Stimulated activated CD4-positive, alpha-beta T cell treated with anti-CD3 and anti-CD28 coated beads, Interleukin-15, amount 100 ng/mL, for 48 hours (primary cell): ENCODE measurements around the gene GPAT2.
"Not testable (repeated sequence)": the region's sequence is repeated elsewhere in the genome, so short reads cannot be mapped to it uniquely, and the experiment has no call there.

Experiments
- DNase-seq, 2 donors: peaks; one replicate each; pipeline ENCODE4 v3.0.0-alpha.2; 2020; ENCODE audit warnings: low read depth in 2 of 2

The GPAT2 gene

DNA sequence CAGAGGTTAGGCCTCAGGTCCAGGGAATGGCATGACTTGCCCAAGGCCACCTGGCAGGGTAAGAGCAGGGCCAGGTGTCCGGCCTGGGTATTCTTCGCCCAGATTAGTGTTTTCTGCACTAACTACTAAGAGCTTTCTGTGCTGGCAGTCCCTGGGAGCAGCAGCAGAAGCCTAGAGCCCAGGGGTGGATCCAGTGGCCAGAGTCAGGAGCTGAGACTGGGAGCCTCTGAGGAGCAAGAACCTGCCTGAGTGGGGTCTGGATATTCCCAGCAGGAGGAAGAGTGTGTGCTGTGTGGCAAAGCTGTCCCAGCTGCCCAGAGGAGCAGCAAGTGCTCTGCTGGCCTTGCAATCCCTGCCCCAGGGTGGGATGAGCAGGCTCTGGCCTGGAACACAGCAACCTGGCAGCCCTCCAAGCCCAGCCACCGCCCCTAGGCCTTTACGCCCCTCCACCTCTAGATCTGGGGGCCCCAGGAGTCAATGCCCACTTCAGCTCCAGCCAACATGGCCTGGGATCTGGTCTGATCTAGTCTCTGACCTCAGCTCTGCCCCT, 30.7 kb upstream of the GPAT2 start:
- no peak for DNase-seq

DNA sequence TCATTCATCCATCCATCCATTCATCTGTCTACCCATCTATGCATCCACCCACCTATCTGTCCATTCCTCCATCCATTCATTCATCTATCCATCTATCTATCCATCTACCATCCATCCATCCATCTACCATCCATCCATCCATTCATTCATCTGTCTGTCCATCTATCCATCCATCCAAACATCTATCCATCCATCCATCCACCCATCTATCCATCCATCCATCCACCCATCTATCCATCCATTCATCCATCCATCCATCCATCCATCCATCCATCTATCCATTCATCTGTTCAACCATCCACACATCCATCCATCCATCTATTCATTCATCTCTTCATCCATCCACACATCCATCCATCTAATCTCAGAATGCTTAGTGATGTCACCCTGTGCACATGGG, 30.0 kb upstream of the GPAT2 start:
- DNase-seq: not testable (repeated sequence)

DNA sequence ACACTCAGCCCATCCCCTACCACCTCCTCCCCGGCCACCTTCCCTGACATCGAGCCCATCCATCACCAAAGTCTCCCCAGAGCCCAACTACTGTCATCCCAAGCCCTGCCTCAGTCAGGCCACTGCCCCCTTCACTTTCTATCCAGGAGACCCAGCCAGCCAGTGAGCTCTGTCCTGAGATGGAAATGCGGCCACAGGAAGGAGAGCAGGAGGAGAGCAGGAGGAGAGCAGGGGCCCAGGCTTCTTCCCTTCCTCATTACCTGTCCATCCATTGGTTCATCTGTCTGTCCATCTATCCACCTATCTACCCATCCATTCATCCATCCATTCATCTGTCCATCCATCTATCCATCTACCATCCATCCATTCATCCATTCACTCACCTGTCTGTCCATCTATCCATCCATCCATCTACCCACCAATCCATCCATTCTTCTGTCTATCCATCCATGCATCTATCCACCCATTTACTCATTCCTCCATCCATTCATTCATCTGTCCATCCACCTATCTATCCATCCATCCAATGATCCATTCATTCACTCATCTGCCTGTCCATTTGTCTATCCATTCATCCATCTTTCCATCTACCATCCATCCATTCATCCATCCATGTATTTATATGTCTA, 29.4 kb upstream of the GPAT2 start:
- DNase-seq: not testable (repeated sequence)

DNA sequence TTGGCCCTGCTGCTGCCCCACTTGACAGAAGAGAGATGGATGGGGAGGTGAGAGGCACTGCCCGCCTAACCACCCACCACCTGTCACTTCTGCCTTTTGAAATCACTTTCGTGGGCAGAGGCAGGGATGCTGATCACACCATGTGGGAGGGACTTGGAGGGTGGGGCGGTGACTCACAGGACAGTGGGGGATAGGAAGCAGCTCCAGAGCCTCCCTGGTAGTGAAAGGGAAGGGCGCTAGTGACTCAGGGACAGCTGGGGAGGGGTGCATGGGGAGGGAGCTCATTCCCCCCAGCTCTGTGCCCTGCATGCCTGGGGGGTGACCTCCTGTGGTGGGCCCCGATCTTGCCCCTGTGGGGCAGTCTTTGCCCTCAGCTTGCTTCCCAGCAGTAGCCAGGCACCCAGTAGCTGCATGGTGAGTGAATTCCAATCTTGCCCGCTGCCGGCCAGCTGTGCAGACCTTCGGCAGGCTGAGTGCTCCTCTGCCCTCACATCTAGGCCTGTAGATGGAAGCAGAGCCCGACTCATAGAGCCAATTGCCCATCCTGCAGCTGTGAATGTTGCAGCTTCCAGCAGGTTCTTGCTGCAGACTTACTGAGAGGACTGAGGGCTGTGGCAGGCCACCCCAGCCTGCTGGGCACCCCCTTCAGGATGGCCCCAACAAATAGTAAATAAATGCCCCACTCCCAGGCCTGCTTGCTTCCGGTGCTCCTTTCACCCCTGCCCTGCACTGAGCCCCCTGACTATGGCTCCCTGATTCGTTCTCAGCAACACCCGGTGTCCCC, 28.6 kb upstream of the GPAT2 start:
- peak in 1 of 2 donors; percentile 33 for DNase-seq

DNA sequence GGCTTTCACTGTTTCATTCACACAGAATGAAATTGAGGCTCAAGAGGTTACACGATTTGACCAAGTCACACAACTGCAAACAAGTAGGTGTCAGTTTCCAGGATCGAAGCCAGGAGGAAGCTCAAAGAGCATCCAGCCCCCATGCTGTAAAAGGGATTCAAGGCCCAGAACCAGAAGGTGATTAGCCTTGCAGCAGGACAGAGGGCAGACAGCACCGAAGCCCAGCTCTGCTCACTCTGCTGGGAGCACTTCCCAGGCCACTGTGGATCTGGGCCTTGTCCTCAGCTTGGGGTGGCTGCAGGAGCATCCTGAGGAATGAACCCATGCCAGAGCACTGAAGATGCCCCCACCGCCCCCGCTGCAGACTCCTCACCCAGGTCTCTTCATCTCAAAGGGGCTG, 27.8 kb upstream of the GPAT2 start:
- DNase-seq: not testable (repeated sequence)

DNA sequence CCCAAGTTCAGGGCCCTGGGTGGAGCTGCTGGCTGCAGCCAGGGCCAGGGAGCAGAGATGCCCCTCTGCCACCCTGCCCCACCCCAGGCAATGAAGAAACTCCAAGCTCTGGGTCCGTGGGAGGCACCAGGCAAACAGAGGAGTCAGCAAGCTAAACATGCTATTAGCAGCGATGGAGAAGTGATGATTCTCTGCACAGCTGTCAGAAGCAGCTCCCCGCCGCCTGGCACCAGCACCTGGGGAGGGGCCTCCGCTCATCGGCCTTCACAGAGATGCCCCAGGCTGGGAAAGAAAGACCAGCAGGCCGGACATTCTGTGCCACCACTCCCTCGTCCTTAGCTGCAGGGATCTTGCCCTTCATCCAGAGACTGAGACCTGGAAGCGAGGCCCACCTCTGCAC, 27.2 kb upstream of the GPAT2 start:
- not testable (repeated sequence) for DNase-seq

DNA sequence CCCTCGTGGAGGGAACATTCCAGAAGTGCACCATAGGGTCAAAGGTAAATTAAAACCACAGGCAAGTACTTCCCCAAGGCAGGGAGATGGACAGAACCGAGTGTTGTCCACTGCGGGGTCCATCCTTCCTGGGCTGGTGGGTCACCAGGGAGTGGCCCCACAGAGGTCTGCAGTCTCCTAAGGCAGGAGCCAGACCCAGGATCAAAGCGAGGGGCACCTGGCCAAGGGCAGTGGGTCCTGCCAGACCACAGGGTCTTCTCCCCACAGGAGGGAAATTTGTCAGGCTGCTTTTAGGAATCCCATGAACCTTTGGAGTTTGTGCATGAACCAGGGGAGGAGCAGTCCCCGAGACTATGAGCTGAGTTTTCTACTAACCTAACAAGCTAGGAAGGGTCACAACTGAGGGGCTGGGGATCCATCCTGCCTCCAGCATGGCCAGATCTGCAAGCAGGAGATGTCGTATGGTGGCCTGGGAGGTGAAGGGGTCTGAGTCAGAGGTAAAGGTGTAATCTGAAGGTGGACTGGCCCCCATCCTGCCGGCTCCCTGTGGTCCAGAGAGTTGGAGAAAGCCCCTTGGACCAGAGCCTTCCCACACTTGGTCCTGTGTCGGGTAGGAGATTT, 26.6 kb upstream of the GPAT2 start:
- not testable (repeated sequence) for DNase-seq

DNA sequence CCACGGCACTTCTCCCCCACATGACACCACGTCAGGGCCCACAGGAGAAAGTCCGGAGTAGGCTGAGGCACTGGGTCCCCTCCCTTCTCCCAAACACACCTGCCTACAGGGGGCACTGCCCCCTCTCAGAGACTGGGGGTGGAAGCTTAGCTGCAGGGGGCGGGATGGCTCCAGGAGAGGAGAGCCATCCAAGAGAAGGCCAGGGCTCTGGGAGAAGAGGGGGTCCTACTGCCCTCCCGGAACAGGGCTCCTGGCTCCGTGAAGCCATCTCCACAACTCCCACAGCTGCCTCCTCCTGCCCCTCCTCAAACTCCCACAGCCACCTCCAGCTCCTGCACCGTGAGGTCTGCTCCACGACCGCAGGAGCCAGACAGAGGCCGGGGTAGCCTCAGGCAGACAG, 25.6 kb upstream of the GPAT2 start:
- not testable (repeated sequence) for DNase-seq

DNA sequence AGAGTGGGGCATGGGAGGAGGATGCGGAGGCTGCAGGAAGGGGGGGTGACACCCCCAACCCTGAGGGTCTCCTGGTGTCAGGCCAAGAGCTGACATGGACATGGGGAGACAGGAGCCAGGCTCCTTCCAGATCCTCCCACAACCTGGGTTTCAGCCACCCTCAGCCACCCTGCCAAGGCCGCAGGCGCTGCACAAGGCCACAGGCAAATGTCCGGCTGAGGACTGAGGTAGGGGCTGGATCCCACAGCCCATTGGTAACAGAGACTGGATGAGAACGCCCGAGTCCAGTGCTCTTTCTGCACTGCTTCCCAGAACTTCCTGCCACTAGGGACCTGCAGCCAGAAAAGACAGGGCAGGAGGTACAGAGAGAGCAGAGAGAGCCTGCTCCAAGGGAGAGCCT, 24.7 kb upstream of the GPAT2 start:
- DNase-seq: not testable (repeated sequence)

DNA sequence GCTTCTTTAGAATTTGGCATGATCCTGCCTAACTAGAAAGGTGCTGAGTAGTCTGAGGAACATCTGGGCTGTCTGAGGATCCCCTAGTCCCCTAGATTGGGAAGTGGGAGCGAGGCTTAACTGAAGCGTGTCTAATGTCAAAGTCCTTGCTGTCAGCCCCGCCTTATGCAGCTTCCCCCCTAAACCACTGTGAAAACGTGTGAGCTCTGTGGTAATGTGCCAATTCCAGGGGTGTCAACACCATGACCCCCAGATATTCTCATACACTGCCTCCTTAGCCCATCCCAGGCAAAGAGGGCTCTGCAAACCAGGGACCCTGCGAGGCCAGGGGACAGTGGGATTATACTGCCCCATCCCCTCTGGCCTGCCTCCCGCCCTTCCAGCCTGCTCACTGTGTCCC, 21.1 kb upstream of the GPAT2 start:
- not testable (repeated sequence) for DNase-seq

DNA sequence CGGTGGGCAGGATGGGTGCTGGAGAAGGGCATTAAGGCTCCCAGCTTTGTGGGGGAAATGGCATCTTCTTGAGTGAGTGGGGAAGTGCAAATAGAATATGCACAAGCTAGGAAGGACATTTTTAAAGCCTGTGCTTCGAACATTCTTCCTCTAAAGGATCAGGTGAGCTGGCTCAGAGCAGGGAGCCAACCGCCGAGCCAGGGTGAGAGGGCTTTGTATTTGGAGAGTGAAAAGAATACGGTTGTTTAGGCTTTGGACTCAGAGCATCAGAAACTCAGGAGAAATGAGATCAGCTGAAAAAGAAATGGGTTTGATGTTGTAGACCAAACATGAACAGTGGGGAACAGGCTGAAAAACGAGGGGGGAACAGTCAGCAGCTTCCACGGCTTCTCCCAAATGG, 19.8 kb upstream of the GPAT2 start:
- DNase-seq: not testable (repeated sequence)

DNA sequence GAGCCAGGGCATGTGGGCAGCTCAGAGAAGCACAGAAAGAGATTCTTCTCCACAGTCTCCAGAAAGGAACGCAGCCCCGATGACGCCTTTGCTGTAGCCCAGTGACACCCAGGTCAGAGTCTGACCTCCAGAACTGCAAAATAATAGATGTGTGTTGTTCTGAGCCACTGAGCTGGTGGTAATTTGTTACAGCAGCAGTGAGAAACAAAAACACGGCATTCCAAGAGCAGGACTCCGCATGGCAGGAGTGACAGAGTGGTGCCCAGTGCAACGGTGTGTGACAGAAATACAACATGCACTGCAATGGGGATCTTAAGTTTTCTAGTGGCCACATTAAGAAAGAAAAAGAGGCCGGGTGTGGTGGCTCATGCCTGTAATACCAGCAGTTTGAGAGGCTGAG, 18.7 kb upstream of the GPAT2 start:
- not testable (repeated sequence) for DNase-seq

DNA sequence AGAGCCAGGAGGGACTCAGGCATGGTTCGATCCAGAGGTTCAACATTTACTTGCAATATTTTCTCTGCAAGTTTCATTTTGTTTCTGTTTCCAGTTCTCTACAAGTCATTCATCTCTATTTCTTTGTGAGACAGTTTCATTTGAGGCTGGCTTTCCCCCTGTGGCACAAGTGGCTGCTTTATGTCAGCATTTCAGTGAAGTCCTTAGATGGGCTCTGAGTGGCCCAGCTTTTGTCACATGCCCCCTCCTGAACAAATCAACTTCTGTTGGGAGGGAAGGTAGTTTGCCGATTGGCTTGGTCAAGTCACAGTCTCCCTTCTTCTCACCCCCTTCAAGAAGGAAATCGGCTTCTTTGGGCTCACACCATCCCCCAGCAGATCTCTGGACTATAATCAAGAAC, 17.9 kb upstream of the GPAT2 start:
- not testable (repeated sequence) for DNase-seq

DNA sequence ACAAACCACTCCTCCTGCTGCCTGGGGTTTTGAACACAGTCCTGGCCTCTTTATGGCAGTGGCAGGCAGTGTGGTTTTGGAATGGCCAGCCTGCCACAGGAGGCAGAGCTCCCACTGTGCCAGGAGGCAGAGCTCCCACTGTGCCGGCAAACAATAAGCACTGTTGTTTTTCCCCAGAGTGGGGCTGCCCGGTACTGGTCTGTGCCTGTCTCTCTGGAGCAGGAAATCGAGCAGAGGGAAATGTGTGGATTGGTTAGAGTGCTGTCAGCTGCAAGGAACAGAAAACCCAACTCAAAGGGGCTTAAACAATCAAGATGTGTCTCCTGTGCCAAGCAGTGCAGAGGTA, 15.2 kb upstream of the GPAT2 start:
- DNase-seq: not testable (repeated sequence)

DNA sequence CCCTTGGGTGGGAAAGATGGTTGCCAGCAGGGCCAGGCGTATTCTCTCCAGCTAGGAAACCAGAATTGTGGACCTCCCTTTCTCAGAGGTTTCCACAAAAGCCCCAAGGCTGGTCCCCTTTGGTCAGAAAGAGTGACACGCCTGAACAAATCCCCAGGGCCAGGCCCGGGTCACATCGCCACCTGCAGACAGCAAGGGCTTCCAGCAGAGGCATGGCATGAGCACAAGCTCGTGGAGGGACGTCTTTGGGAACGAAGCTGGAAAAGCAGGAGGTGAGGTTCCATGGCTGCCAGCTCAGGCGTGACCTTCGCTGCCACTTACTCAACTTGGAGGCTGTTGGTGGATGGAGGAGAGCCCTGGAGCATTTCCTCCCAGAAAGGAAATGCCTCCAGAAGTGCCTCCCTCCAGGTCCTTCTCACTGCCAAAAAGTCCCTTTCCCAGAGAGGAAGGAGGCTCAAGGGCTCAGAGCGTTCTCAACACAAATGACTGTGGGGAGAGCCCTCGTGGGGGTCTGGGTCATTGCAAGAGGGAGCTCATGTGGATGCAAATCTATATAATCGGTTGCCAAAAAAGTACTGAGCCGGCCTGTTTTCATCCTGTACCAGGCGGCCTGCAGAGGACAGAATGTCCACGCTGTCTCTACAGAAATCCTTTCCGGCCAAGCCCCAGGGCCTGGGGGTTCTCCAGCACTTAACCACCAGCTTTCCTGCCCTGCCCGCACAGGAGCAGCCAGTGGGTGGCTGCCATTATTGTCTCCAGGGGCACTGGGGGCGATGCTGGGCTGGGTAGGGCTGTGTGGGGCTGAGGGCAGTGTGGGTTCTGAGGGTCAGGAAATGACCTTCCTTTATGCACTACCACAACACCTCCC, 14.6 kb upstream of the GPAT2 start:
- DNase-seq: not testable (repeated sequence)

DNA sequence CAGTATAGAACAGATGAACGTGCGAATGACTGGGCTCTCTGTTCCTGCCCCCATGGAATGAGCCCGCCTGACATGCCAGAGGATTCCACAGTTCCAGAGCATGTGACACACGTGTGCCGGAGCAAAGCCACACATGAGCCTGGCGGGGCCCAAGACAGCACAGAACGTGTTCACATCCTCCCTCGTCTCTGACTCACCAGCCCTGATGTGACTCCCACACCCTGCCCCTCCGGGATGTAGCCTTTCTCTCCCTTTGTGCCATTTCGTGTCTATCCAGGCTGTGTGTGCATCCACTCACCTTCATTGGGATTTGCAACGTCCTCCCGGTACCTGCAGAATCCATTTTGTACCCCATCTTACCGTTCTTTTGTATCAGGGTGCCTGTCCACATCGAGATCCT, 838 bp upstream of the GPAT2 start:
- not testable (repeated sequence) for DNase-seq

DNA sequence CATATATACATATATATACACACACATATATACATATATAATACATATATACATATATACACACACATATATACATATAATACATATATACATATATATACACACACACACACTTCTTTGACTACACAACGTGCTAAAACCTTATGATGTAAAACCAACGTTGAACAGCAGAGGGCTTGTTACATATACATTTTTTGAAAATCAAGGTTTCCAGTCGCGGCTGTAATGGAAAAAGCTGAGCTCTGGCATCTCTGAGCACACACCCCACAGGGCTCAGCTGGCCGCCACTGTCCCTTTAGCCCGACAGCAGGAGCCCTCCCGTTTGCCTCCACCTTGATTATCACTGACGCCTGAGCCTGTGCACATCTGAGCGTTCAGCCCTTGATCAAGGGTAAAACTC, 719 bp downstream of the GPAT2 start:
- DNase-seq: not testable (repeated sequence)

DNA sequence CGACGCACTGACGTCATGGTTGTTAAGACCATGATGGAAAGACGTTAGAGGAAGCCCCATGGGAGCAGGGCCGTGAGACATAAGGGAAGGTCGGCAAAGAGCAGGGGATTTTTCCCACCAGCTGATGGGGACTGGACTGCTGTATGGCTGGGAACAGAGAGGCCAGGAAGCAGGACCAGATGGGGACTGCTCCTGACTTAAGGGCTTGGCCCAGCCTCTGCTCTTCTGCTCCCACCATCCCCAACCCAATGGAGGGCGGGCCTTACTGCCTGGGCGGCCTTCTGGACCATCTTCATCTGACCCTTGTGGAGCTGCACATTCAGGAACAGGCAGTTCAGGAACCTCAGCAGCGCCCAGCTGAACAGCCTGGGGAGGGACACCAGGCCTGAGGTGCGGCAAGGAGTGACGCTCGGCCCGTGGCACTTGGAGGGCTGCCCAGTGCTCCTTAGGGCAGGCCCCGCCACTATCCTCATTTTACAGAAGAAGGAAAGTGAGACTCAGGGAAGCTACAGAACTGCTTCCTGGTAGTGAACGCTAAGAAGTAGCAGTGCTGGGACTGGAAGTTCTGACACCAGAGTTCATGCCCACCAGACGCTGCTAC, 6.9 kb downstream of the GPAT2 start:
- DNase-seq: not testable (repeated sequence)

DNA sequence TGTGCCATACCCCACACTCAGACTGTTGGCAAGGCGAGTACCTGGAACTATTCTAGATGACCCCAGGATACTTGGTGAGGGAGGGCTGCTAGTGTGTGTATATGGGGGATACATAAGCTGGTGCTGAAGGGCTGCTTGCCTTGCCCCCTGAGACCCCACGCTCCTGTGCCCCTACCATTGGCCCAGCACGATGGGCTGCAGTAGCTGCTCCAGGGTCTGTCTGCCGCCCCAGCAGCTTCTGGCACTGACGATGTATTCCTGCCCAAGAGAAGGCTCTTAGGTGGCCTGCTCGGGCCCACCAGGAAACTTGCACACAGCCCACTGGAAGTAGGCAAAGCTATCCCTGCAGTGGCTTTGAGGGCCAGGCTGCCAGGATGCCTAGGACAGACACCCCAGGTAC, 9.0 kb downstream of the GPAT2 start:
- not testable (repeated sequence) for DNase-seq

DNA sequence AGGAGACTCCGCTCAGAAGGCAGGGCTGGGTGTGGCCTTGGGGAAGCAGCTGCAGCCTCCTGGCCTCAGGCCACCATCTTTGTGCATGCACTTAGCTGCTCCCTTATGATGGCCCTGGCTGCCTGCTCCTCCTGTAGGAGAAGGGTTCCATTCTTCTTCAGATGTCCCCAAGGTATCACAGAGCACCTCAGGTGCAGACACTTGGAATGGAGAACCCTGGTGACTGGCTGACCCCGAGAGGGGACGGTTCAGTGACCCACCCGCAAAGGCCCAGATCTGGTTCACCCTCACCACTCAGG, 9.6 kb downstream of the GPAT2 start:
- no peak for DNase-seq

DNA sequence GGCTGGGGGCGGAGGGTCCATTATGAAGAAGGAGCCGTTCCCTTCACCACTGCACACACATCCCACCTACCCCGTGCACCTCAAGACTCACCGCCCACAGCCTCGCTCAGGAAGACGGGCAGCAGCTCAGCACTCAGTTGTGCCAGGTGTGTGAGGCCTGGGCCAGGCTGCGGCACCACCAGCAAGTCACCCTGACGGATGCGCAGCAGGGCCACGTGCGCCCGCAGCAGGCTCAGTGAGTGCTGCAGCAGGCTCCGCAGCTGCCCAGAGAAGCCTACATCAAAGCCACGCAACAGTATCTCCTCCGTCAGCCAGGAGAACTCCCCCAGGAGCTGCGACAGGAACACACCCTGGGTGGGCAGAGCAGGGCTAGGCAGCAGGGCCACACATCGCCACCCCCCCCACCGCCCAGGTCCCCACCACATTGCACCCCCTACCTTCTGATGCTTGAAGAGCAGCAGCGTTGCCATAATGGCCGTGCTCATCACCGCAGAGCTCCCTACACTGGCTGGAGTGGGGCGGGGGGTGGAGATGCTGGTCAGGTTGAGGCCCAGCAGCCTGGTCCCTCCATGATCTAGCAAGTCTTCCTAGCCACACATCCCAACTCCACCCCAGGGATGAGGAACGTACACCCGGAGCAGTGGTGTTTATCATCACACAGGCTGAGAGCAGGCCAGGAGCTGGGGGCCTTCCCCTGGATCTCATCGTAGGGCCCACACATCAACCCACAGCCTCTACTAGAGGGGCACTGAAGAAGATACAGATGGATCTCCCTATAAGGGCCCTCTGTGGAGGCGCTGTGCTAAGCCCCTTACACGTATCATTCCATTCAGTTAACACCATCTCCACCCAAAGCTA, 10.2 kb downstream of the GPAT2 start:
- no peak for DNase-seq
